Mesenchymal stem cell (in vitro differentiated cells and primary cell): ENCODE measurements around the gene SEC24C.
A peak's percentile ranks its signal among the peaks of the same experiment; 100 is the strongest.

ENCODE experiments used
- DNase-seq: peaks from one replicate; pipeline ENCODE4 v3.0.0-alpha.2; 2013
- H2AFZ ChIP-seq: one replicate; pipeline ENCODE4 v1.6.1; 2013; ENCODE audit warnings: low read depth, mild to moderate bottlenecking, control low read depth, inconsistent platforms, low read length, moderate library complexity
- H2AK5ac ChIP-seq: 2 replicates; pipeline ENCODE4 v1.6.1; 2013; ENCODE audit warnings: low read length, moderate library complexity, mild to moderate bottlenecking, inconsistent platforms; ENCODE audit not compliant: severe bottlenecking
- H2BK120ac ChIP-seq: one replicate; pipeline ENCODE4 v1.6.1; 2013; ENCODE audit warnings: low read depth, mild to moderate bottlenecking, inconsistent platforms, low read length, moderate library complexity
- H2BK12ac ChIP-seq, 2 experiments: one replicate each; pipeline ENCODE4 v1.6.1; 2013; ENCODE audit warnings: inconsistent platforms in 2 of 2, low read length in 2 of 2, mild to moderate bottlenecking in 2 of 2, moderate library complexity in 2 of 2, control low read depth in 1 of 2
- H2BK15ac ChIP-seq: one replicate; pipeline ENCODE4 v1.6.1; 2013; ENCODE audit warnings: mild to moderate bottlenecking, low read depth, inconsistent platforms; ENCODE audit not compliant: poor library complexity, severe bottlenecking
- H2BK5ac ChIP-seq: 2 replicates; pipeline ENCODE4 v1.6.1; 2013; ENCODE audit warnings: low read depth, mild to moderate bottlenecking, low read length, control low read depth, inconsistent platforms; ENCODE audit not compliant: poor library complexity, severe bottlenecking
- H3K14ac ChIP-seq, 2 experiments: one replicate each; pipeline ENCODE4 v1.6.1; 2013; ENCODE audit warnings: inconsistent platforms in 2 of 2, low read length in 2 of 2, control low read depth in 1 of 2, mild to moderate bottlenecking in 1 of 2, moderate library complexity in 1 of 2
- H3K18ac ChIP-seq, 2 experiments: one replicate each; pipeline ENCODE4 v1.6.1; 2013; ENCODE audit warnings: inconsistent platforms in 2 of 2, low read length in 2 of 2, control low read depth in 1 of 2, low read depth in 1 of 2, mild to moderate bottlenecking in 1 of 2
- H3K23ac ChIP-seq, 2 experiments: one replicate each; pipeline ENCODE4 v1.6.1; 2013; ENCODE audit warnings: inconsistent platforms in 2 of 2, low read length in 2 of 2, mild to moderate bottlenecking in 2 of 2, moderate library complexity in 2 of 2, control low read depth in 1 of 2
- H3K27ac ChIP-seq: 2 replicates; pipeline ENCODE4 v1.5.1; 2013; ENCODE audit warnings: mild to moderate bottlenecking, moderate library complexity, low read length, control low read depth, inconsistent platforms; ENCODE audit not compliant: poor library complexity, severe bottlenecking
- H3K27me3 ChIP-seq, 2 experiments: 2 replicates each; pipeline versions ENCODE4 v1.6.1 to v1.7.0; 2013; ENCODE audit warnings: low read length in 2 of 2, mild to moderate bottlenecking in 2 of 2, moderate library complexity in 2 of 2, control low read depth in 1 of 2, inconsistent platforms in 1 of 2; ENCODE audit not compliant: control insufficient read depth in 1 of 2, insufficient read depth in 1 of 2
- H3K36me3 ChIP-seq, 2 experiments: 2 replicates each; pipeline versions ENCODE4 v1.6.1 to v1.7.0; 2013; ENCODE audit warnings: low read length in 2 of 2, control low read depth in 1 of 2, inconsistent platforms in 1 of 2, low read depth in 1 of 2, mild to moderate bottlenecking in 1 of 2; ENCODE audit not compliant: insufficient read depth in 2 of 2, control insufficient read depth in 1 of 2
- H3K4ac ChIP-seq, 2 experiments: one replicate each; pipeline ENCODE4 v1.6.1; 2013; ENCODE audit warnings: inconsistent platforms in 2 of 2, low read length in 2 of 2, mild to moderate bottlenecking in 2 of 2, moderate library complexity in 2 of 2, control low read depth in 1 of 2, low read depth in 1 of 2
- H3K4me1 ChIP-seq: 2 replicates; pipeline ENCODE4 v1.6.1; 2013; ENCODE audit warnings: low read depth, low read length, control low read depth; ENCODE audit not compliant: control insufficient read depth, insufficient read depth
- H3K4me2 ChIP-seq: 2 replicates; pipeline ENCODE4 v1.6.1; 2013; ENCODE audit warnings: low read length, mild to moderate bottlenecking, inconsistent platforms; ENCODE audit not compliant: poor library complexity, severe bottlenecking
- H3K4me3 ChIP-seq, 2 experiments: 2 replicates each; pipeline versions ENCODE4 v1.5.1 to v1.7.0; 2013; ENCODE audit warnings: low read length in 2 of 2, mild to moderate bottlenecking in 2 of 2, control low read depth in 1 of 2, low read depth in 1 of 2; ENCODE audit not compliant: insufficient read depth in 1 of 2
- H3K79me1 ChIP-seq: replicated peaks from 2 replicates; pipeline ENCODE4 v1.6.1; 2013; ENCODE audit warnings: mild to moderate bottlenecking, control low read depth, low read length, inconsistent platforms; ENCODE audit not compliant: poor library complexity, severe bottlenecking
- H3K9ac ChIP-seq: 2 replicates; pipeline ENCODE4 v1.7.0; 2013; ENCODE audit warnings: mild to moderate bottlenecking, low read length, moderate library complexity
- H3K9me3 ChIP-seq: 2 replicates; pipeline ENCODE4 v1.7.0; 2013; ENCODE audit warnings: mild to moderate bottlenecking, low read length; ENCODE audit not compliant: control insufficient read depth
- H4K8ac ChIP-seq: one replicate; pipeline ENCODE4 v1.6.1; 2013; ENCODE audit warnings: inconsistent platforms, mild to moderate bottlenecking, low read length, moderate library complexity
- H4K91ac ChIP-seq: one replicate; pipeline ENCODE4 v1.6.1; 2013; ENCODE audit warnings: mild to moderate bottlenecking, low read length, inconsistent platforms
- WGBS: methylation state at CpG from one replicate; pipeline ENCODE4 v1.1.7; 2013; ENCODE audit warnings: mixed read lengths; 5-methylcytosine and 5-hydroxymethylcytosine counted together

The SEC24C gene

GRCh38 chr10:73779539-73780197 is 35.5 kb downstream of the SEC24C start:
- no peak overlapping the region for H3K9ac ChIP-seq
- H3K18ac ChIP-seq: no peak overlapping the region
- H3K9me3 ChIP-seq: no peaks in the 10 kb centered on the region
- WGBS: 88% methylated on average over 3 of the region's 3 CpGs
- H3K36me3 ChIP-seq: peaks cover 22 to 49% of the 10 kb centered on the region in 2 experiments
- DNase-seq: no peak
- peaks cover 8% of the 10 kb centered on the region for H3K79me1 ChIP-seq
- H4K8ac ChIP-seq: no peak overlapping the region
- no peak overlapping the region for H4K91ac ChIP-seq
- H3K14ac ChIP-seq: no peak overlapping the region
- no peak overlapping the region for H2AFZ ChIP-seq
- H2BK5ac ChIP-seq: no peak overlapping the region
- no peak overlapping the region for H2AK5ac ChIP-seq
- no peak overlapping the region for H2BK12ac ChIP-seq
- no peak overlapping the region for H3K4me2 ChIP-seq
- peaks cover 8% of the 10 kb centered on the region for H3K4me1 ChIP-seq
- no peak overlapping the region for H3K4me3 ChIP-seq
- H3K27ac ChIP-seq: no peak overlapping the region
- no peaks in the 10 kb centered on the region for H3K27me3 ChIP-seq
- H3K4ac ChIP-seq: no peak overlapping the region
- H2BK15ac ChIP-seq: no peak overlapping the region
- H3K23ac ChIP-seq: no peak overlapping the region
- H2BK120ac ChIP-seq: no peak overlapping the region

GRCh38 chr10:73780301-73780700 is 36.1 kb downstream of the SEC24C start:
- no peak overlapping the region for H2BK15ac ChIP-seq
- H3K4me1 ChIP-seq: peaks cover 6% of the 10 kb centered on the region
- no peak overlapping the region for H2BK5ac ChIP-seq
- no peak overlapping the region for H4K8ac ChIP-seq
- WGBS: 95% methylated on average over 5 of the region's 5 CpGs
- no peak overlapping the region for H3K4ac ChIP-seq
- no peak overlapping the region for H3K27ac ChIP-seq
- peaks cover 22 to 42% of the 10 kb centered on the region in 2 experiments for H3K36me3 ChIP-seq
- H3K18ac ChIP-seq: no peak overlapping the region
- no peak overlapping the region for H4K91ac ChIP-seq
- no peaks in the 10 kb centered on the region for H3K27me3 ChIP-seq
- H2AFZ ChIP-seq: no peak overlapping the region
- H3K14ac ChIP-seq: no peak overlapping the region
- peaks cover 8% of the 10 kb centered on the region for H3K79me1 ChIP-seq
- H3K4me2 ChIP-seq: no peak overlapping the region
- H3K23ac ChIP-seq: no peak overlapping the region
- peak overlapping the region in 1 of 2 experiments; percentile 99 for H3K4me3 ChIP-seq
- no peak overlapping the region for H2AK5ac ChIP-seq
- H3K9ac ChIP-seq: peak overlapping the region; percentile 95
- no peak overlapping the region for H2BK120ac ChIP-seq
- H2BK12ac ChIP-seq: no peak overlapping the region
- H3K9me3 ChIP-seq: no peaks in the 10 kb centered on the region
- no peak for DNase-seq

- no peak overlapping the region for H2BK15ac ChIP-seq
- H2BK120ac ChIP-seq: no peak overlapping the region
- no peak overlapping the region for H4K8ac ChIP-seq
- DNase-seq: peak; percentile 13
- H2BK5ac ChIP-seq: no peak overlapping the region
- H2AFZ ChIP-seq: no peak overlapping the region
- peak overlapping the region; percentile 95 for H3K9ac ChIP-seq
- no peak overlapping the region for H3K27ac ChIP-seq
- peak overlapping the region; percentile 41 to 99 for H3K4me3 ChIP-seq
- 63% methylated on average over 10 of the region's 11 CpGs for WGBS
- H3K18ac ChIP-seq: no peak overlapping the region
- no peaks in the 10 kb centered on the region for H3K27me3 ChIP-seq
- H3K9me3 ChIP-seq: no peaks in the 10 kb centered on the region
- peaks cover 6% of the 10 kb centered on the region for H3K4me1 ChIP-seq
- peak overlapping the region; percentile 94 for H3K4me2 ChIP-seq
- no peak overlapping the region for H3K4ac ChIP-seq
- peaks cover 22 to 36% of the 10 kb centered on the region in 2 experiments for H3K36me3 ChIP-seq
- H2AK5ac ChIP-seq: no peak overlapping the region
- H3K79me1 ChIP-seq: peaks cover 8% of the 10 kb centered on the region
- no peak overlapping the region for H3K14ac ChIP-seq
- no peak overlapping the region for H2BK12ac ChIP-seq
- no peak overlapping the region for H4K91ac ChIP-seq
- no peak overlapping the region for H3K23ac ChIP-seq
Measured at GRCh38 chr10:73780966-73781365, 36.8 kb downstream of the SEC24C start.

- Histone ChIP-seq H2AFZ (peak overlapping the region; percentile 78), H2BK15ac (peak overlapping the region; percentile 83), H3K4me3 (peak overlapping the region; percentile 94 to 99), H3K27ac (peak overlapping the region; percentile 71), H3K14ac (no peak overlapping the region), H4K91ac (peak overlapping the region; percentile 61), H3K4ac (peak overlapping the region in 1 of 2 experiments; percentile 64), H2BK120ac (no peak overlapping the region), H2BK5ac (no peak overlapping the region), H4K8ac (no peak overlapping the region), H3K23ac (no peak overlapping the region), H3K4me1 (peaks cover 6% of the 10 kb centered on the region), H3K9me3 (no peaks in the 10 kb centered on the region), H3K9ac (peak overlapping the region; percentile 95), H2AK5ac (no peak overlapping the region), H2BK12ac (no peak overlapping the region), H3K36me3 (peaks cover 19 to 31% of the 10 kb centered on the region in 2 experiments), H3K79me1 (peaks cover 8% of the 10 kb centered on the region), H3K18ac (peak overlapping the region; percentile 33 to 86), H3K27me3 (no peaks in the 10 kb centered on the region), H3K4me2 (peak overlapping the region; percentile 94)
- 4% methylated on average over 14 of the region's 14 CpGs for WGBS
- DNase-seq: no peak
Measured at GRCh38 chr10:73781548-73781878, 37.3 kb downstream of the SEC24C start.
